ENCODE measurements around the gene RAD51B.

DNA sequence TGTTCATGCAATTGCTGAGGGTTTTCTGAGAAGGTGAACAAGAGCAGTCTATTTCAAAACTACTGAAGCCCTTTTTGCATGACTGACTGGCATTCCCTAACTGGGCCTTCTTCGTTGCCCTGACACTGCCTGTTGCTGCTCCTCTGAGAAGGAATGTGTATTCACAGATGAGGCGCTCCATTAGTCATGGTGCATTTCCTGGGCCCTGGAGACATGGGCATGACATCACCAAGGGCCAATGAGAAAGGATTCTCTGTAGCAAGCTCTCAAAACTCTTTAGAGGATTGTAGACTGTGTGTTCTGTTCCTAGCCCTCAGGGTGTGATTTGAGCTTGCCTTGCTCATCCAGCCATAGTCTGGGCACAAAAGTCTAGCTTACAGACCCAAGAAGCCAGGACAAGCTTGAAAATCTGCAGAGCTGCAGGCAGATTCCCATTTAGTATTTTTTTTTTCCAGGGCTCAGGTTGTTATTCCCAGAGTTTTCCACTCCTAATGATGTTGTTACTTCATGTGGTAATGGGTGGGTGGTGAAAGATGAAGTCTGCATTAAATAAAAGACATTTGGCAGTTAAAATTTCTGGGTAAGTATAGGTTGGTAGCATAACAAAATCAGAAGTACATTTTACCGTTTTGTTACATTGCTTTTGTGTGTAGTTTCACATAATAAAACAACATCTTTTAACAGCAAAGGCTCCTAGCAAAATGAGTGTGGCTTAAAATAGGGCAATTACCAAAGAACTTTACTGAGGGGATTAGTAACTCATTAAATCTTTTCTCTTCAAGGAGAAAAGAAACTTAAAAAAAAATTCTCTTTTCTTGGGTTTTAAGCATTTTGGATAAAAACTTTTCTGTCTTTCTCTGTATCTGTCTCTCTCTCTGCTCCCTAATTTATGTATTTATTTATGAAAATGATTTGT lies 318.4 kb downstream of the RAD51B start:
- TF ChIP-seq POLR2AphosphoS5 (IDR thresholded peaks at IDR 0.05): peak in 1 of 3 donors; percentile 14
- TF ChIP-seq, protein P1, sequence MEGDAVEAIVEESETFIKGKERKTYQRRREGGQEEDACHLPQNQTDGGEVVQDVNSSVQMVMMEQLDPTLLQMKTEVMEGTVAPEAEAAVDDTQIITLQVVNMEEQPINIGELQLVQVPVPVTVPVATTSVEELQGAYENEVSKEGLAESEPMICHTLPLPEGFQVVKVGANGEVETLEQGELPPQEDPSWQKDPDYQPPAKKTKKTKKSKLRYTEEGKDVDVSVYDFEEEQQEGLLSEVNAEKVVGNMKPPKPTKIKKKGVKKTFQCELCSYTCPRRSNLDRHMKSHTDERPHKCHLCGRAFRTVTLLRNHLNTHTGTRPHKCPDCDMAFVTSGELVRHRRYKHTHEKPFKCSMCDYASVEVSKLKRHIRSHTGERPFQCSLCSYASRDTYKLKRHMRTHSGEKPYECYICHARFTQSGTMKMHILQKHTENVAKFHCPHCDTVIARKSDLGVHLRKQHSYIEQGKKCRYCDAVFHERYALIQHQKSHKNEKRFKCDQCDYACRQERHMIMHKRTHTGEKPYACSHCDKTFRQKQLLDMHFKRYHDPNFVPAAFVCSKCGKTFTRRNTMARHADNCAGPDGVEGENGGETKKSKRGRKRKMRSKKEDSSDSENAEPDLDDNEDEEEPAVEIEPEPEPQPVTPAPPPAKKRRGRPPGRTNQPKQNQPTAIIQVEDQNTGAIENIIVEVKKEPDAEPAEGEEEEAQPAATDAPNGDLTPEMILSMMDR (IDR thresholded peaks at IDR 0.05): no peak
